Fibroblast of lung (primary cell): ENCODE measurements around the gene MBLAC1. TPM values are rescaled to one million over a fixed set of nuclear protein-coding genes. Genes with fewer than 3 reads are reported as not detected.
A peak's percentile ranks its signal among the peaks of the same experiment; 100 is the strongest.

Source experiments
- DNase-seq, 2 donors: peaks; one replicate each; pipeline versions ENCODE4 v3.0.0 to v3.0.0-alpha.2; 2010; ENCODE audit warnings: low read depth in 2 of 2
- H2AFZ ChIP-seq: 2 replicates; pipeline ENCODE4 v1.5.1; 2012; ENCODE audit warnings: low read length, control low read depth, inconsistent platforms
- H3K27ac ChIP-seq: 2 replicates; pipeline ENCODE4 v1.5.1; 2011; ENCODE audit warnings: low read length, control low read depth; ENCODE audit not compliant: insufficient read depth
- H3K27me3 ChIP-seq: 2 replicates; pipeline ENCODE4 v1.5.1; 2011; ENCODE audit warnings: mild to moderate bottlenecking, low read length; ENCODE audit not compliant: control insufficient read depth, insufficient read depth
- H3K36me3 ChIP-seq: 2 replicates; pipeline ENCODE4 v1.5.1; 2011; ENCODE audit warnings: low read length; ENCODE audit not compliant: control insufficient read depth, insufficient read depth
- H3K4me1 ChIP-seq: 2 replicates; pipeline ENCODE4 v1.5.1; 2011; ENCODE audit warnings: low read length; ENCODE audit not compliant: control insufficient read depth, insufficient read depth; ENCODE audit errors: extremely low read depth
- H3K4me2 ChIP-seq: 2 replicates; pipeline ENCODE4 v1.5.1; 2011; ENCODE audit warnings: low read length, control low read depth; ENCODE audit not compliant: insufficient read depth; ENCODE audit errors: extremely low read depth
- H3K4me3 ChIP-seq, 4 experiments: fragments of 200-600 bp in 1 of 4; sonication (generic) in 1 of 4; replicated peaks in 1 of 4; 2 replicates each; pipeline ENCODE4 v1.5.1; 2011 to 2016; ENCODE audit warnings: low read length in 4 of 4, low read depth in 3 of 4, mild to moderate bottlenecking in 3 of 4, control low read depth in 2 of 4, inconsistent platforms in 1 of 4, mixed read lengths in 1 of 4; ENCODE audit not compliant: insufficient read depth in 1 of 4; ENCODE audit errors: control extremely low read depth in 1 of 4
- H3K79me2 ChIP-seq: 2 replicates; pipeline ENCODE4 v1.5.1; 2012; ENCODE audit warnings: mild to moderate bottlenecking, low read length, inconsistent platforms; ENCODE audit not compliant: control insufficient read depth, insufficient read depth
- H3K9ac ChIP-seq: 2 replicates; pipeline ENCODE4 v1.5.1; 2011; ENCODE audit warnings: mild to moderate bottlenecking, low read length, control low read depth; ENCODE audit not compliant: insufficient read depth
- H3K9me3 ChIP-seq: 2 replicates; pipeline ENCODE4 v1.5.1; 2012; ENCODE audit warnings: low read depth, low read length; ENCODE audit not compliant: control insufficient read depth, insufficient read depth
- H4K20me1 ChIP-seq: 2 replicates; pipeline ENCODE4 v1.5.1; 2011; ENCODE audit warnings: low read length; ENCODE audit not compliant: control insufficient read depth, insufficient read depth; ENCODE audit errors: extremely low read depth
- EZH2 ChIP-seq: IDR thresholded peaks from 2 replicates; pipeline ENCODE4 v1.5.1; 2012; ENCODE audit warnings: low read length, control low read depth, mild to moderate bottlenecking; ENCODE audit errors: missing control alignments
- polyA plus RNA-seq, 2 donors: library from polyadenylated mRNA; depleted of rRNA in 1 of 2; stranded (reverse) in 1 of 2; unstranded in 1 of 2; fragments of >200 nt; gene quantifications; 2 replicates each; pipeline ENCODE4 v1.2.1, GENCODE V29; 2011 to 2012; ENCODE audit warnings: missing spikeins in 1 of 2
- total RNA-seq: library from RNA; depleted of rRNA; stranded (reverse); fragments of >200 nt; gene quantifications from 2 replicates; pipeline ENCODE4 v1.2.1, GENCODE V29; 2014
- TF ChIP-seq, protein P1 (sequence below), 2 donors: IDR thresholded peaks in 1 of 2; conservative IDR thresholded peaks in 1 of 2; 1 replicate in 1 of 2; 2 replicates in 1 of 2; pipeline ENCODE4 v1.5.1; 2011 to 2012; ENCODE audit warnings: low read length in 2 of 2, control low read depth in 1 of 2, inconsistent platforms in 1 of 2, low read depth in 1 of 2, mild to moderate bottlenecking in 1 of 2

MBLAC1 gene
- total and polyA plus RNA-seq, 2 donors (not counting 1 experiment from before 2014, with no cell fraction given): 0.75 to 2.5 TPM

DNA sequence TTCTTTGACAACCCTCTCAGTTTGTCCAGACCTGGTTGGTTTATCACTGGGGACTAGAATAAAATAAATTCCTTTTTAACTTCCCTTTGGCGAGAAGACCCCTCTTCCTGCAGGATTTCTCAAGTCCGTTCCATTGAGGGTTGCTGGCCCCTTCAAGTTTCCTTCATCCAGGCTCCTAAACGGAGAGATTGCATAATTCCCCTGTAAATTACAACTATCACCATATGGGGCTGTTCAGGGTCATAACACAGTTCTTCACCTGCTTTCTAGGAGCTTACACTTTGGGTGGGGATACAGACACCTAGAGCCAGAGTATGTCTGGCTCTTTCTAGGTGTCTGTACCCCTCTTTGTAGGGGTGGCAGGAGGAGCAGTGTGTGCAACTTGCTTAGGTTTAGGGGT, 41.3 kb upstream of the MBLAC1 start:
- no peak overlapping the region for H2AFZ ChIP-seq
- H3K36me3 ChIP-seq: peaks cover 3% of the 10 kb centered on the region
- H3K79me2 ChIP-seq: peaks cover 23% of the 10 kb centered on the region
- H3K9ac ChIP-seq: no peak overlapping the region
- no peaks in the 10 kb centered on the region for H4K20me1 ChIP-seq
- no peak overlapping the region for H3K4me3 ChIP-seq
- peaks cover 24% of the 10 kb centered on the region for H3K4me1 ChIP-seq
- H3K4me2 ChIP-seq: no peak overlapping the region
- no peaks in the 10 kb centered on the region for H3K9me3 ChIP-seq
- TF ChIP-seq, protein P1, sequence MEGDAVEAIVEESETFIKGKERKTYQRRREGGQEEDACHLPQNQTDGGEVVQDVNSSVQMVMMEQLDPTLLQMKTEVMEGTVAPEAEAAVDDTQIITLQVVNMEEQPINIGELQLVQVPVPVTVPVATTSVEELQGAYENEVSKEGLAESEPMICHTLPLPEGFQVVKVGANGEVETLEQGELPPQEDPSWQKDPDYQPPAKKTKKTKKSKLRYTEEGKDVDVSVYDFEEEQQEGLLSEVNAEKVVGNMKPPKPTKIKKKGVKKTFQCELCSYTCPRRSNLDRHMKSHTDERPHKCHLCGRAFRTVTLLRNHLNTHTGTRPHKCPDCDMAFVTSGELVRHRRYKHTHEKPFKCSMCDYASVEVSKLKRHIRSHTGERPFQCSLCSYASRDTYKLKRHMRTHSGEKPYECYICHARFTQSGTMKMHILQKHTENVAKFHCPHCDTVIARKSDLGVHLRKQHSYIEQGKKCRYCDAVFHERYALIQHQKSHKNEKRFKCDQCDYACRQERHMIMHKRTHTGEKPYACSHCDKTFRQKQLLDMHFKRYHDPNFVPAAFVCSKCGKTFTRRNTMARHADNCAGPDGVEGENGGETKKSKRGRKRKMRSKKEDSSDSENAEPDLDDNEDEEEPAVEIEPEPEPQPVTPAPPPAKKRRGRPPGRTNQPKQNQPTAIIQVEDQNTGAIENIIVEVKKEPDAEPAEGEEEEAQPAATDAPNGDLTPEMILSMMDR (conservative IDR thresholded peaks at IDR 0.05 in 1 of 2, IDR thresholded peaks at IDR 0.05 in 1 of 2; ENCODE audit: low read depth in 1 of 2, low read length in 2 of 2): no peak
- TF ChIP-seq EZH2: no peak
- no peak overlapping the region for H3K27ac ChIP-seq
- H3K27me3 ChIP-seq: no peaks in the 10 kb centered on the region
- DNase-seq: no peak

DNA sequence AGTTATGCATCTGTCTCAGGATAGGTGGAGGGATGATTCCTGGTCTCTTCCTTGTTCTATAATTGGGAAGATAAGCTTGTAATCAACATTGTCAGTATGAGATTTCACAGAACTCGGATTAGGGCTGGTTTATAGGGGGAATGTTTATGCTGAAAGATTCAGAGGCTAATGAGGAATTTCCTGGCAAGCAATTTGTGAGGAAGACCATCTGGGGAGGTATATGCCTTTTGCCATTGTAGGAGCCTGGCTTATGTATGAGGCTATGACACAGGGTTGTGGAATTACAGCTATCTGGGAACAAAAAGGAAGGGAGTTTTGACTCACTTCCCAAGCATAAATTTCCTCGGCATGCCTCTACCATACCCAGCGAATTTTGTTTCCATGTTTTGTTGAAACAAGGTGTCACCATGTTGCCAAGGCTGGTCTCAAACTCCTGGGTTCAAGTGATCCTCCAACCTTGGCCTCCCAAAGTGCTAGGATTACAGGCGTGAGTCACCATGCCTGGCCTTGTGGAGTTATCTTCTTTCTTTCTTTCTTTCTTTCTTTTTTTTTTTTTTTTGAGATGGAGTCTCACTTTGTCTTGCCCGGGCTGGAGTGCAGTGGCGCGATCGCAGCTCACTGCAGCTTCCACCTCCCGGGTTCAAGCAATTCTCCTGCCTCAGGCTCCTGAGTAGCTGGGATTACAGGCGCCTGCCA, 39.6 kb upstream of the MBLAC1 start:
- peak; percentile 95 to 98 for DNase-seq
- Histone ChIP-seq H3K79me2 (peaks cover 23% of the 10 kb centered on the region), H3K4me2 (peak overlapping the region; percentile 72), H3K4me1 (peaks cover 28% of the 10 kb centered on the region), H3K4me3 (peak overlapping the region in 1 of 4 experiments; percentile 14), H3K27ac (peak overlapping the region; percentile 91), H3K9ac (peak overlapping the region; percentile 11), H3K36me3 (peaks cover 17% of the 10 kb centered on the region), H4K20me1 (no peaks in the 10 kb centered on the region), H2AFZ (no peak overlapping the region), H3K27me3 (no peaks in the 10 kb centered on the region), H3K9me3 (no peaks in the 10 kb centered on the region)
- TF ChIP-seq, protein P1 (conservative IDR thresholded peaks at IDR 0.05 in 1 of 2, IDR thresholded peaks at IDR 0.05 in 1 of 2; ENCODE audit: low read depth in 1 of 2, low read length in 2 of 2): no peak
- no peak for TF ChIP-seq EZH2

DNA sequence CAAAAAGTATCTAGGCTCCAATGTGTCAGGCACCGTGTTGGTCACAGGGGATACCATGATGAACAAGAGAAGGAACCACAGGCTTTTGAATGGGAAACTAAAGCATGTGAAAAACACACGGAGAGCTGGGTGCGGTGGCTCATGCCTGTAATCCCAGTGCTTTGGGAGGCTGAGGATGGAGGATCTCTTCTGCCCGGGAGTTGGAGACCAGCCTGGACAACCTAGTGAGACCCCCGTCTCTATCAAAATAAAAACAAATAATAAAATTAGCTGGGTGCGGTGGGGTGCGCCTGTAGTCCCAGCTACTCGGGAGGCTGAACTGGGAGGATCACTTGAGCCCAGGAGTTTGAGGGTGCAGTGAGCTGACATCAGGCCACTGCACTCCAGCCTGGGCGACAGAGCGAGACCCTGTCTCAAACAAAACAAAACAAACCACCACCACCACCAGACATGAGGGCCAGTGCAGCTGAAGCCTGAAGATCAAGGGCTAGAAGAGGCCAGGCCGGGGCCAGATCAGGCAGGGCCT, 38.6 kb upstream of the MBLAC1 start:
- Histone ChIP-seq H3K4me3 (peak overlapping the region; percentile 55 to 93 (median 82)), H3K4me1 (peaks cover 28% of the 10 kb centered on the region), H3K36me3 (peaks cover 25% of the 10 kb centered on the region), H2AFZ (peak overlapping the region; percentile 55), H3K27me3 (no peaks in the 10 kb centered on the region), H3K9me3 (no peaks in the 10 kb centered on the region), H4K20me1 (no peaks in the 10 kb centered on the region), H3K4me2 (peak overlapping the region; percentile 92), H3K9ac (peak overlapping the region; percentile 86), H3K79me2 (peaks cover 23% of the 10 kb centered on the region), H3K27ac (peak overlapping the region; percentile 91)
- no peak for DNase-seq
- no peak for TF ChIP-seq EZH2
- TF ChIP-seq, protein P1 (conservative IDR thresholded peaks at IDR 0.05 in 1 of 2, IDR thresholded peaks at IDR 0.05 in 1 of 2; ENCODE audit: low read depth in 1 of 2, low read length in 2 of 2): no peak
